NCI-H2196 treated with DMSO at 0.1 percent for 48 hours (cell line): Measurements from ENCODE around the gene MEP1B.
"Not testable (repeated sequence)": the region's sequence is repeated elsewhere in the genome, so short reads cannot be mapped to it uniquely, and the experiment has no call there.

ENCODE experiments used
- DNase-seq: peaks from one replicate; lab custom pipeline; 2025; ENCODE audit not compliant: unreplicated experiment; lab: John Stamatoyannopoulos, UW

Gene MEP1B

GRCh38 chr18:32208577-32208976 is 18.7 kb downstream of the MEP1B start:
- DNase-seq = no peak

GRCh38 chr18:32209685-32210445 is 20.0 kb downstream of the MEP1B start:
- no peak for DNase-seq

- DNase-seq = no peak
Observed at GRCh38 chr18:32213693-32214092, 23.9 kb downstream of the MEP1B start.

GRCh38 chr18:32216390-32216789 is 26.6 kb downstream of the MEP1B start:
- DNase-seq = no peak

GRCh38 chr18:32219431-32220018 is 29.7 kb downstream of the MEP1B start:
- no peak for DNase-seq

- DNase-seq = not testable (repeated sequence)
Observed at GRCh38 chr18:32233348-32233747, 43.5 kb downstream of the MEP1B start.

GRCh38 chr18:32237049-32237448 is 47.2 kb downstream of the MEP1B start:
- no peak for DNase-seq

- DNase-seq = no peak
Observed at GRCh38 chr18:32238635-32239268, 48.9 kb downstream of the MEP1B start.

GRCh38 chr18:32242395-32242794 is 52.6 kb downstream of the MEP1B start:
- DNase-seq = no peak

GRCh38 chr18:32243358-32243757 is 53.5 kb downstream of the MEP1B start:
- no peak for DNase-seq

GRCh38 chr18:32244881-32245280 is 55.0 kb downstream of the MEP1B start:
- no peak for DNase-seq

GRCh38 chr18:32249147-32249929 is 59.5 kb downstream of the MEP1B start:
- no peak for DNase-seq

GRCh38 chr18:32251466-32251865 is 61.6 kb downstream of the MEP1B start:
- no peak for DNase-seq

- DNase-seq = no peak
Observed at GRCh38 chr18:32252141-32252860, 62.5 kb downstream of the MEP1B start.

GRCh38 chr18:32255570-32255969 is 65.7 kb downstream of the MEP1B start:
- no peak for DNase-seq

- no peak for DNase-seq
Observed at GRCh38 chr18:32257084-32257785, 67.4 kb downstream of the MEP1B start.

GRCh38 chr18:32258148-32258547 is 68.3 kb downstream of the MEP1B start:
- DNase-seq = no peak

GRCh38 chr18:32258558-32259204 is 68.8 kb downstream of the MEP1B start:
- DNase-seq = no peak

GRCh38 chr18:32259553-32259952 is 69.7 kb downstream of the MEP1B start:
- no peak for DNase-seq

- no peak for DNase-seq
Observed at GRCh38 chr18:32261003-32261402, 71.2 kb downstream of the MEP1B start.
